Esophagus squamous epithelium (tissue), 5 donors: ENCODE results near the gene DSCAML1. TPM values are rescaled to one million over a fixed set of nuclear protein-coding genes. Genes with fewer than 3 reads are reported as not detected.

Source experiments
- DNase-seq: peaks from one replicate; lab custom pipeline; 2025; lab: John Stamatoyannopoulos, UW
- H3K27ac ChIP-seq, 4 donors: fragments of 200-600 bp; sonication (generic); one replicate each; pipeline ENCODE4 v1.5.1; 2016 to 2019; ENCODE audit warnings: mild to moderate bottlenecking in 1 of 4
- H3K27me3 ChIP-seq, 4 donors: fragments of 200-600 bp; sonication (generic); 1 replicate in 3 of 4; 2 replicates in 1 of 4; pipeline versions ENCODE4 v1.5.1 to v1.6.0; 2017 to 2021; ENCODE audit warnings: antibody characterized with exemption in 1 of 4
- H3K36me3 ChIP-seq, 3 donors: fragments of 200-600 bp; sonication (generic); one replicate each; pipeline ENCODE4 v1.5.1; 2016 to 2019
- H3K4me1 ChIP-seq, 3 donors: fragments of 200-600 bp; sonication (generic); one replicate each; pipeline ENCODE4 v1.5.1; 2017 to 2019
- H3K4me3 ChIP-seq, 4 donors: fragments of 200-600 bp; sonication (generic); 1 replicate in 3 of 4; 2 replicates in 1 of 4; pipeline ENCODE4 v1.5.1; 2016 to 2019; ENCODE audit warnings: mild to moderate bottlenecking in 2 of 4, moderate library complexity in 1 of 4
- H3K9me3 ChIP-seq, 3 donors: fragments of 200-600 bp; sonication (generic); one replicate each; pipeline ENCODE4 v1.5.1; 2016 to 2019
- CTCF ChIP-seq, 6 experiments: fragments of 450-650 bp in 4 of 6; fragments of 200-600 bp in 2 of 6; sonication (generic) in 2 of 6; IDR thresholded peaks; one replicate each; pipeline ENCODE4 v1.5.1; 2016 to 2019; ENCODE audit warnings: antibody characterized with exemption in 6 of 6, mild to moderate bottlenecking in 4 of 6, moderate library complexity in 4 of 6
- POLR2A ChIP-seq, 4 donors: fragments of 450-650 bp; IDR thresholded peaks; one replicate each; pipeline ENCODE4 v1.6.1; 2017; ENCODE audit warnings: antibody characterized with exemption in 4 of 4, mild to moderate bottlenecking in 4 of 4, moderate library complexity in 3 of 4
- WGBS, 2 donors: methylation state at CpG; one replicate each; pipeline ENCODE4 v1.1.5; 2018; 5-methylcytosine and 5-hydroxymethylcytosine counted together
- intact Hi-C: fragments of 100-400 bp; cut with DNase I; formaldehyde crosslinking; loops from one replicate; pipeline ENCODE4 v1.15.0; 2022
- total RNA-seq, 4 donors: library from RNA; depleted of rRNA; stranded (reverse); fragments of >200 nt; gene quantifications; one replicate each; pipeline ENCODE4 v1.1.0, GENCODE V29; 2016
- donor health status: DM: yes; HTN: yes; CAD: no.

DSCAML1 gene
- total RNA-seq, 4 donors from 2014 or later, result 0.04 to 0.19 TPM; not detected in 2

DNA sequence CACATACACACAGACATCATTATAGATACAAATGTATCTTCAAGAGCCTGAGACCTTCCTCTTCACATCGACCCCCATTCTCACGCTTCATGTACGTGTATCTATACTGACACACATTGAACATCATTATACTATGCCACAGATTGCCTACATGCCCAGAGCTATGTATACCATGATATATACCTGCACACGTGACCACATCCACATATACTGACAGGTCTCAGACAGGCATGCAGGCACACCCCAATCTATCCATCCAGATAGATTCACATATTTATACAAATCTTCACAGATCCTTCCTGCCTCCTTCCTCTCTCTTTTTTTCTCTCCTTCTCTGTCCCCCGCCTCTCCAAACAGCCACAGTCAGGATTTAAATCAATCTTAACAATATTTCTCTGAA lies 329.2 kb downstream of the DSCAML1 start:
- intact Hi-C loops, result no loop called here
- WGBS, 2 donors, result 72 to 81% methylated on average over 5 of the region's 5 CpGs
- Histone ChIP-seq H3K9me3 (no peaks in the 10 kb centered on the region), H3K27me3 (peaks cover 0 to 4% (median 0%) of the 10 kb centered on the region in 4 donors), H3K27ac (no peak overlapping the region), H3K4me3 (no peak overlapping the region), H3K36me3 (no peaks in the 10 kb centered on the region), H3K4me1 (no peaks in the 10 kb centered on the region)
- no peak for DNase-seq
- no peak for TF ChIP-seq CTCF (IDR thresholded peaks at IDR 0.05)
- no peak for TF ChIP-seq POLR2A (IDR thresholded peaks at IDR 0.05)

- intact Hi-C loops, result no loop called here
- no peaks in the 10 kb centered on the region for H3K4me1 ChIP-seq
- 70 to 88% methylated on average over 10 to 11 of the region's 14 CpGs for WGBS, 2 donors
- H3K9me3 ChIP-seq, result no peaks in the 10 kb centered on the region
- no peaks in the 10 kb centered on the region for H3K36me3 ChIP-seq
- DNase-seq, result no peak
- H3K4me3 ChIP-seq, result no peak overlapping the region
- peaks cover 0 to 4% (median 0%) of the 10 kb centered on the region in 4 donors for H3K27me3 ChIP-seq
- H3K27ac ChIP-seq, result no peak overlapping the region
- TF ChIP-seq CTCF (IDR thresholded peaks at IDR 0.05) (no peak), POLR2A (IDR thresholded peaks at IDR 0.05) (no peak)
Observed at GRCh38 chr11:117466966-117467365, 330.1 kb downstream of the DSCAML1 start.

GRCh38 chr11:117465236-117465997 lies 331.6 kb downstream of the DSCAML1 start:
- no peak overlapping the region for H3K4me3 ChIP-seq
- intact Hi-C loops, result no loop called here
- no peak for DNase-seq
- no peak for TF ChIP-seq POLR2A (IDR thresholded peaks at IDR 0.05)
- TF ChIP-seq CTCF (IDR thresholded peaks at IDR 0.05), result no peak
- 80 to 82% methylated on average over 14 of the region's 14 CpGs for WGBS, 2 donors
- H3K27ac ChIP-seq, result no peak overlapping the region
- no peaks in the 10 kb centered on the region for H3K4me1 ChIP-seq
- H3K27me3 ChIP-seq, result peaks cover 0 to 4% (median 0%) of the 10 kb centered on the region in 4 donors
- H3K9me3 ChIP-seq, result no peaks in the 10 kb centered on the region
- H3K36me3 ChIP-seq, result no peaks in the 10 kb centered on the region

DNA sequence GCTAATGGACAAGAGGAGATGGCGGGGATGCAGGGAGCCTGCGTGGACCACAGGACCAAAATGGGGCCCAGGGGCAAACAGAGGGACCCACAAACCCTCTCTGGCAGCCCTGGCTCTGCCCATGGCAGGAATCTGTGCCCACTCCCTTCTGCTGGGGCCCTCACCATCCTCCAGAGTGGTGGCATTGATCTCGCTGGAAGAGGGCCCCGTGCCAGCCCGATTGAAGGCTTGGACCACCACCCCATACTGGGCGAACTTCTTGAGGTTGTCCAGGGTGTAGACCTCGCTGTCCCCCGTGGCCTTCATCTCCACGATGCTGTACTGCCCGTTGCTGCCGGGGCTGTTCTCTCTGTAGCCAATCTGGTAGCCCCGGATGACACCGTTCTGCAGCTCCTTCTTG lies 332.2 kb downstream of the DSCAML1 start:
- Histone ChIP-seq H3K36me3 (no peaks in the 10 kb centered on the region), H3K4me3 (no peak overlapping the region), H3K9me3 (no peaks in the 10 kb centered on the region), H3K27me3 (peaks cover 0 to 4% (median 0%) of the 10 kb centered on the region in 4 donors), H3K27ac (no peak overlapping the region), H3K4me1 (no peaks in the 10 kb centered on the region)
- TF ChIP-seq POLR2A (IDR thresholded peaks at IDR 0.05) (no peak), CTCF (IDR thresholded peaks at IDR 0.05) (no peak)
- WGBS, 2 donors, result 91 to 93% methylated on average over 13 of the region's 13 CpGs
- no peak for DNase-seq
- intact Hi-C loops, result no loop called here

GRCh38 chr11:117462864-117463247 lies 334.2 kb downstream of the DSCAML1 start:
- no peak for TF ChIP-seq CTCF (IDR thresholded peaks at IDR 0.05)
- TF ChIP-seq POLR2A (IDR thresholded peaks at IDR 0.05), result no peak
- peaks cover 0 to 8% (median 0%) of the 10 kb centered on the region in 4 donors for H3K27me3 ChIP-seq
- H3K4me1 ChIP-seq, result no peaks in the 10 kb centered on the region
- no peaks in the 10 kb centered on the region for H3K9me3 ChIP-seq
- no peaks in the 10 kb centered on the region for H3K36me3 ChIP-seq
- intact Hi-C loops, result no loop called here
- WGBS, 2 donors, result 66 to 67% methylated on average over 7 to 8 of the region's 8 CpGs
- H3K27ac ChIP-seq, result no peak overlapping the region
- no peak overlapping the region for H3K4me3 ChIP-seq
- no peak for DNase-seq
